Endothelial cell of umbilical vein (primary cell): ENCODE results near the gene PSAT1. TPM values are rescaled to one million over a fixed set of nuclear protein-coding genes. Genes with fewer than 3 reads are reported as not detected.

ENCODE experiments used
- BruUV-seq: library from RNA; stranded (reverse); fragments of 400-500 nt; replicated peaks from 2 replicates; lab custom pipeline; 2021; lab: Mats Ljungman, UMichigan
- CTCF ChIA-PET: fragments of 300-600, 350-600 bp; sonication (Branson Sonifier 250); formaldehyde crosslinking; loops from one replicate; lab custom pipeline; 2021; ENCODE audit warnings: antibody characterized with exemption, inconsistent platforms; lab: Charles Lee
- POLR2A ChIA-PET: fragments of 300-600, 350-600 bp; sonication (Branson Sonifier 250); formaldehyde crosslinking; loops from one replicate; lab custom pipeline; 2021; ENCODE audit warnings: antibody characterized with exemption, inconsistent platforms; lab: Charles Lee
- DNase-seq: peaks from one replicate; pipeline ENCODE4 v3.0.0-alpha.2; 2011; ENCODE audit warnings: low read depth, low spot score
- FAIRE-seq: peaks from 2 replicates; lab custom pipeline; 2011; peaks lifted over from hg19 to GRCh38; lab: Jason Lieb, UNC
- H2AFZ ChIP-seq: 2 replicates; pipeline ENCODE4 v1.6.0; 2012; ENCODE audit warnings: low read depth, low read length, control low read depth, inconsistent platforms
- H3K27ac ChIP-seq: 2 replicates; pipeline ENCODE4 v1.5.1; 2011; ENCODE audit warnings: low read depth, mild to moderate bottlenecking, control low read depth, low read length, moderate library complexity; ENCODE audit not compliant: insufficient read depth
- H3K27me3 ChIP-seq, 2 experiments: 2 replicates each; pipeline versions ENCODE4 v1.6.0 to v1.6.1; 2011; ENCODE audit warnings: low read length in 2 of 2, mixed read lengths in 1 of 2; ENCODE audit not compliant: control insufficient read depth in 2 of 2, insufficient read depth in 2 of 2
- H3K36me3 ChIP-seq, 2 experiments: 2 replicates in 1 of 2; 3 replicates in 1 of 2; pipeline ENCODE4 v1.5.1; 2011; ENCODE audit warnings: low read length in 2 of 2, mild to moderate bottlenecking in 1 of 2, moderate library complexity in 1 of 2; ENCODE audit not compliant: control insufficient read depth in 2 of 2, insufficient read depth in 2 of 2; ENCODE audit errors: extremely low read depth in 1 of 2
- H3K4me1 ChIP-seq: 3 replicates; pipeline ENCODE4 v1.5.1; 2011; ENCODE audit warnings: mild to moderate bottlenecking, low read length; ENCODE audit not compliant: control insufficient read depth, insufficient read depth; ENCODE audit errors: extremely low read depth
- H3K4me2 ChIP-seq: 2 replicates; pipeline ENCODE4 v1.6.1; 2011; ENCODE audit warnings: low read length, control low read depth, mixed read lengths; ENCODE audit not compliant: insufficient read depth
- H3K4me3 ChIP-seq, 3 experiments: fragments of 200-600 bp in 1 of 3; sonication (generic), shearing (Covaris generic) in 1 of 3; replicated peaks in 1 of 3; 2 replicates each; pipeline ENCODE4 v1.5.1; 2011 to 2016; ENCODE audit warnings: control low read depth in 3 of 3, low read length in 3 of 3, mild to moderate bottlenecking in 2 of 3, inconsistent platforms in 1 of 3, low read depth in 1 of 3, moderate library complexity in 1 of 3; ENCODE audit not compliant: insufficient read depth in 1 of 3
- H3K79me2 ChIP-seq: 2 replicates; pipeline ENCODE4 v1.6.0; 2012; ENCODE audit warnings: low read length, inconsistent platforms; ENCODE audit not compliant: control insufficient read depth, insufficient read depth
- H3K9ac ChIP-seq: replicated peaks from 2 replicates; pipeline ENCODE3; 2011; ENCODE audit warnings: low read length, control low read depth; ENCODE audit not compliant: insufficient read depth; ENCODE audit errors: extremely low read depth
- H3K9me1 ChIP-seq: replicated peaks from 3 replicates; pipeline ENCODE4 v1.6.0; 2011; ENCODE audit warnings: mild to moderate bottlenecking, low read length; ENCODE audit not compliant: control insufficient read depth, insufficient read depth; ENCODE audit errors: extremely low read depth
- H3K9me3 ChIP-seq: replicated peaks from 2 replicates; pipeline ENCODE4 v1.5.1; 2012; ENCODE audit warnings: low read length, inconsistent platforms; ENCODE audit not compliant: control insufficient read depth, insufficient read depth
- H4K20me1 ChIP-seq: replicated peaks from 2 replicates; pipeline ENCODE3; 2011; ENCODE audit warnings: mild to moderate bottlenecking, low read length; ENCODE audit not compliant: control insufficient read depth, insufficient read depth; ENCODE audit errors: extremely low read depth
- EZH2 ChIP-seq: IDR thresholded peaks from 2 replicates; pipeline ENCODE4 v1.6.1; 2012; ENCODE audit warnings: borderline replicate concordance, low read depth, mild to moderate bottlenecking, moderate library complexity, low read length, inconsistent platforms; ENCODE audit not compliant: severe bottlenecking
- FOS ChIP-seq: IDR thresholded peaks from 2 replicates; pipeline ENCODE4 v1.6.1; 2011; ENCODE audit warnings: mild to moderate bottlenecking, low read length, moderate library complexity, borderline replicate concordance; ENCODE audit not compliant: insufficient read depth
- GATA2 ChIP-seq: IDR thresholded peaks from 2 replicates; pipeline ENCODE4 v1.7.0; 2011; ENCODE audit warnings: low read depth, mild to moderate bottlenecking, moderate library complexity, mixed read lengths, low read length; ENCODE audit not compliant: insufficient read length, insufficient read depth
- JUN ChIP-seq: IDR thresholded peaks from 2 replicates; pipeline ENCODE4 v1.6.1; 2011; ENCODE audit warnings: borderline replicate concordance, low read depth; ENCODE audit not compliant: insufficient read length, insufficient read depth
- MYC ChIP-seq: IDR thresholded peaks from one replicate; pipeline ENCODE4 v1.6.1; 2011; ENCODE audit warnings: mild to moderate bottlenecking, low read depth, low read length
- POLR2A ChIP-seq: IDR thresholded peaks from 2 replicates; pipeline ENCODE4 v1.6.1; 2012; ENCODE audit warnings: low read depth, mild to moderate bottlenecking, control low read depth, low read length
- POLR2AphosphoS5 ChIP-seq: IDR thresholded peaks from 2 replicates; pipeline ENCODE4 v1.6.1; 2012; ENCODE audit warnings: low read depth, mild to moderate bottlenecking, control low read depth, low read length, moderate library complexity; ENCODE audit not compliant: insufficient read depth
- dilution Hi-C: fragments of 300-500 bp; cut with MboI; formaldehyde crosslinking; loops from one replicate; pipeline ENCODE4 v1.15.0; 2019; ENCODE audit warnings: low sequenced_read_pairs; ENCODE audit not compliant: extremely low pct_ligation_motif_present
- intact Hi-C: fragments of 100-400 bp; cut with micrococcal nuclease; formaldehyde crosslinking; loops from one replicate; pipeline ENCODE4 v1.10.0; 2022
- polyA plus RNA-seq, 4 experiments: library from polyadenylated mRNA; depleted of rRNA in 3 of 4; stranded (reverse) in 3 of 4; unstranded in 1 of 4; fragments of >200 nt; gene quantifications; 2 replicates each; pipeline versions ENCODE4 v1.2.1 to v1.2.3, GENCODE V29; 2011 to 2012; ENCODE audit warnings: missing spikeins in 1 of 4
- total RNA-seq: library from RNA; stranded (reverse); gene quantifications from 2 replicates; pipeline ENCODE4 v1.2.3, GENCODE V29; 2021
- TF ChIP-seq, protein P1 (sequence below), 2 donors: IDR thresholded peaks; 1 replicate in 1 of 2; 2 replicates in 1 of 2; pipeline ENCODE4 v1.5.1; 2011; ENCODE audit warnings: low read length in 2 of 2, mild to moderate bottlenecking in 2 of 2, moderate library complexity in 2 of 2, control low read depth in 1 of 2, inconsistent platforms in 1 of 2, low read depth in 1 of 2; ENCODE audit not compliant: insufficient read depth in 1 of 2; ENCODE audit errors: extremely low read depth in 1 of 2
- TF ChIP-seq, protein P2 (sequence below): IDR thresholded peaks from 2 replicates; pipeline ENCODE4 v1.6.1; 2011; ENCODE audit not compliant: insufficient read depth, insufficient read length

The PSAT1 gene
- total and polyA plus RNA-seq, 2 donors (not counting 3 experiments of a cell fraction or from before 2014, with no cell fraction given), result 19.1 to 47.3 TPM

DNA sequence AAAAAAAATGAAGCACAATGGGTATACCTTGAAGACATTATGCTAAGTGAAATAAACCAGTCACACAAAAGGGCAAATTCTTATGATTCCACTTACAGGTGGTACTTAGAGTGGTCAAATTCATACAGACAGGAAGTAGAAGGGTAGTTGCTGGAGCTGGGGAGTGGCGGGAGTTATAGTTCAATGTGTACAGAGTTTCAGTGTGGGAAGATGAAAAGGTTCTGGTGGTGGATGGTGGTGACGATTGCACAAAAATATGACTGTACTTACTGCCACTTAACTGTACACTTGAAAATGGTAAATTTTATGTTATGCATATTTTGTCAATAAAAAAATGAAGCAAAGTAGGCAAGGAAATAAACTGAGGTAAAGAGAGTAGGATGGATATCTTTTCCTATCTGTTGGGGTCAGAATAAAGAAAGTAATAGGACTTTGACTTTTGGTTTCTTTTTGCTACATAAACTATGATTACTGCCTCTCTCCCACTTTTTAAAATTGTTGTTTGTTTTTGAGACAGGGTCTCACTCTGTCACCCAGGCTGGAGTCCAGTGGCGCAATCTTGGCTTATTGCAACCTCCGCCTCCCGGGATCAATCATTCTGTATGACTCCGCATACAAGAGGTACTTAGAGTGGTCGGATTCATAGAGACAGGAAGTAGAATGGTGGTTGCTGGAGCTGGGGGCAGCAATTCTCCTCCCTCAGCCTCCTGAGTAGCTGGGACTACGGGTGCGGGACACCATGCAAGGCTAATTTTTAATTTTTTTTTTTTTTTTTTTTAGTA is 4.0 kb upstream of the PSAT1 start:
- no peaks in the 10 kb centered on the region for H3K9me1 ChIP-seq
- H2AFZ ChIP-seq, result no peak overlapping the region
- peaks cover 0 to 5% of the 10 kb centered on the region in 2 experiments for H3K27me3 ChIP-seq
- no peaks in the 10 kb centered on the region for H3K9me3 ChIP-seq
- TF ChIP-seq JUN (no peak), EZH2 (no peak), FOS (no peak), GATA2 (no peak), POLR2A (no peak), POLR2AphosphoS5 (no peak), MYC (no peak)
- TF ChIP-seq, protein P1, sequence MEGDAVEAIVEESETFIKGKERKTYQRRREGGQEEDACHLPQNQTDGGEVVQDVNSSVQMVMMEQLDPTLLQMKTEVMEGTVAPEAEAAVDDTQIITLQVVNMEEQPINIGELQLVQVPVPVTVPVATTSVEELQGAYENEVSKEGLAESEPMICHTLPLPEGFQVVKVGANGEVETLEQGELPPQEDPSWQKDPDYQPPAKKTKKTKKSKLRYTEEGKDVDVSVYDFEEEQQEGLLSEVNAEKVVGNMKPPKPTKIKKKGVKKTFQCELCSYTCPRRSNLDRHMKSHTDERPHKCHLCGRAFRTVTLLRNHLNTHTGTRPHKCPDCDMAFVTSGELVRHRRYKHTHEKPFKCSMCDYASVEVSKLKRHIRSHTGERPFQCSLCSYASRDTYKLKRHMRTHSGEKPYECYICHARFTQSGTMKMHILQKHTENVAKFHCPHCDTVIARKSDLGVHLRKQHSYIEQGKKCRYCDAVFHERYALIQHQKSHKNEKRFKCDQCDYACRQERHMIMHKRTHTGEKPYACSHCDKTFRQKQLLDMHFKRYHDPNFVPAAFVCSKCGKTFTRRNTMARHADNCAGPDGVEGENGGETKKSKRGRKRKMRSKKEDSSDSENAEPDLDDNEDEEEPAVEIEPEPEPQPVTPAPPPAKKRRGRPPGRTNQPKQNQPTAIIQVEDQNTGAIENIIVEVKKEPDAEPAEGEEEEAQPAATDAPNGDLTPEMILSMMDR (IDR thresholded peaks at IDR 0.05; ENCODE audit: extremely low read depth in 1 of 2, insufficient read depth in 1 of 2, low read depth in 1 of 2, low read length in 2 of 2), result no peak
- TF ChIP-seq, protein P2, sequence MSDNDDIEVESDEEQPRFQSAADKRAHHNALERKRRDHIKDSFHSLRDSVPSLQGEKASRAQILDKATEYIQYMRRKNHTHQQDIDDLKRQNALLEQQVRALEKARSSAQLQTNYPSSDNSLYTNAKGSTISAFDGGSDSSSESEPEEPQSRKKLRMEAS, result no peak
- H4K20me1 ChIP-seq, result no peaks in the 10 kb centered on the region
- no peak overlapping the region for H3K4me3 ChIP-seq
- H3K4me2 ChIP-seq, result no peak overlapping the region
- BruUV-seq, result no TSS peak
- intact Hi-C loops, result no loop called here
- peaks cover 4% of the 10 kb centered on the region for H3K79me2 ChIP-seq
- DNase-seq, result no peak
- dilution Hi-C loops, result no loop called here
- no peaks in the 10 kb centered on the region for H3K4me1 ChIP-seq
- no peak overlapping the region for H3K9ac ChIP-seq
- FAIRE-seq, result no peak
- H3K27ac ChIP-seq, result no peak overlapping the region
- ChIA-PET CTCF (interaction anchor here (1.1 kb wide), 1 partner anchor 15 kb away, joined by 3 read pairs; no protein-coding TSS in a partner anchor), POLR2A (no interaction called here)
- no peaks in the 10 kb centered on the region for H3K36me3 ChIP-seq
